GM19035 (cell line): ENCODE results near the gene DNAJC27.

Experiments
- ATAC-seq: cut with Tn5 transposase; IDR thresholded peaks from one replicate; pipeline ENCODE4 v1.9.1; 2021; ENCODE audit not compliant: unreplicated experiment

The DNAJC27 gene

DNA sequence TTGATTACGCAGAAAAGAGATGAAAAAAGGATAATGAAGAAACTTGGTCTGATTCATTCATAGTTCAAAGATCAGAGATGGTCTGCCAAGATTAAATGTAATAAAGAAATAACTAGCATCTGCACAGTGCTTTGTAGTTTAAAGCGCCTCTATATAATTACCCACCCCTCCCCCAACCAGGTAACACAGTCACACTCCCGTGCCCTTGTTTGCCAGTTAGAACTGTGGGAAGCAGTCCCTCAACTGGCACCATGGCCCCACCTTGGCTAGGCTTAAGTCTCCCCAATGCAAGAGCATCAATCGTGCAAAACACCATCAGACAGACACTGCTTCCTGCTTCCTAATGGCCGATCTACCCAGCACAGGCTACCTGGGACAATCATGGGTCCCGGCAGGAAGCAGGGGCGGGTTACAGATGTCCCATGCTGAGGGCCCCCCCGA lies 63.3 kb downstream of the DNAJC27 start:
- no peak for ATAC-seq

DNA sequence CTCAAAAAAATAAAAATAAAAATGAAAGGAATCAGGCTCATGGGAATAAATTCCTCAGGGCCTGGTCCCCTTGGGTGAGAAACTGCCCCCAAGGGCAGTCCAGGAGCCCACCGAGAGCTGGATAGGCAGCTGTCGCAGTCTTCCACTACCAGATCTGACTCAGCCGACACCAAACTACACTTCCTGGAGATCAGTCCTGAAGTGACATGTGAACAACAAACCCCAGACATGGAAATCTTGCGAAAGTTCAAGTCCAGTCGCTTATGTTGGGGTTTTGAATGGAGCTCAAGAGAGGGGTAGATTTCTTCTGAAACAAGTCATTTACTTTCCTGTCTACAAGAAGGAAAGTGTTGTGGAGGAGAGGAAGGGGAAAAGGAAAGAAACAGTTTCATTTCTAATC lies 64.6 kb downstream of the DNAJC27 start:
- no peak for ATAC-seq

DNA sequence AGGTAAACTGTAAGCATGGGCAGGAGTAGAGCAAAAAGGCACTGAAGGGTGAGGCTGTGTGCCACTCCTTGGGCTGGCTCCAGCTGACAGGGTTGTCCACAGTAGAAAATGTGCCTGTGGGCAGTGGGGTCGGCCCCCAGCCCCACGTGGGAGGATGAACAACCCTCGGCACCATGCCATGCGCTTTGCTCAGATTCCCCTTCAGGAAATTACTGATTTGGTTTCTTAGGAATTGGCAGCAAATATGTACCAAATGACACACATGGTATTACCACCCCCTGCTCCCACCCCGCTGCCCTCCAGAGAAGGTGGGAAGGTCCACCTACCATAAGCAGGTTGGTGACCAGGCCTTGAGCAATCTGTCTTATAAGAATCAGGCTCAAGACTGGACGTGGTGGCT lies 65.3 kb downstream of the DNAJC27 start:
- ATAC-seq = no peak

DNA sequence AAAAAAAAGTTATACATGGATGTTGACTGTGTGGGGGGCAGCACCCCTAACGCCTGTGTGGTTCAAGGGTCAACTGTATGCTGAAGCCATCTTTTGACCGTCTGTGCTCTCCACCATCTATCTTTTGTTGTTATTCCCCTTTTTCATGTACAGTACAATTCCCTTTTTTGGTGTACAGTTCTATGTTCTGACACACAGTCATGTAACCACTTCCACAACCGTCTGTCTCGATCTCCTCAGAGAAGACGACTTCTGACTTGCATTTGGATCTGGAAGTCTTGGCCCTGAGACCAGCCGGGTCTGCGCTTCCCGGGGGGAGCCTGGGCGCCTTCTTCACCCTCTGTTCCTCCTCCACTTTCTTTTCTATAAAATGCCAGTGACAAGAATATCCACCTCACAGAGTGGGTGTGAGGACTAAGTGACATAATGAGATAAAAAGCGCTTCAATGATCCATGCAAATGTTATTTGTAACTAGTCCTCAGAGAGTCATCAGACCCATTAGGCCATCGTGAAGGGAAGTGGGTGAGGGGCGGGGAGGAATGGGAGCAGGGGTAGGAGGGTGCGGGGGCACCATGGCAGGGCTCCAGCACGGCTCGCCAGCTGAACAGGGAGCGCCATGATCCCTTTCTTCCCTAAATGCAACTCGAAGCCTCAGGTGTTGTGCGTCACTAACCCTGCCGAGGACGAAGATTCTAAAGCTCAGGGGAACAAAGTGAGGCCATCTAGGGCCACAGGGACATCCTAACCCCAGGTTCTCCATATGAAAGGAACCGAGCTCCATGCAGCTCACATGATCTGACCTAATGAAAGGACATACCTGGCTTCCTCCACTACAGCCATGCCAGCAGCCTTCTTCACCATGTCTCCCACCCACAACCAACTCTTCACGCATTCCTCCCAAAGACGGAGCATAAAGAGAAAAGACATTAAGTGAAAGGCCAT lies 68.3 kb downstream of the DNAJC27 start:
- no peak for ATAC-seq

DNA sequence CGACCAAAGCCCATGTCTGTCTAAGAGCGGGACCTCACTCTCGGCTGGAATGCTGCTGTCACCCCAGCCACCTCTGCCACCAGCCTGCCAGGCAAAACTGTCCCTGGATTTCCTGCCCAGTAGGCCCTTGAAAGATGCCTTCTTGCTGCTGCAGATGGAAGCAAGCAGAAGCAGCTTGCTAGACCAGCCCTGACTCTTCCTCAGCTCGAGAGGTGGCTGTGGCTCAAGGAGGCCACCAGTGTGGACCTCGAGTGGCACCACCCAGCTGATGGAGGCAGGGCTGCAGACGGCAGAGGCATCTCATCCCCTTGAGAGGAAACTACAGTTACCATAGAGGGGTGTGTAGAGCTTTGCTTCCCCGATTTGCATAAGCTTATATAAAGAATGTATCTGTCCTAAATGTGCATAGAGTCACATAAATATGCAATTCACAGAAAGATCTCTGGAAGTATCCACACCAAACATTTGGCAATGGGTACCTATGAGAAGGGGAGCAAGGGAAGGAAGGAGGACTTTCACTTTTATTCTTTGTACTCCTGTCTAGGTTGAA lies 72.3 kb downstream of the DNAJC27 start:
- no peak for ATAC-seq

DNA sequence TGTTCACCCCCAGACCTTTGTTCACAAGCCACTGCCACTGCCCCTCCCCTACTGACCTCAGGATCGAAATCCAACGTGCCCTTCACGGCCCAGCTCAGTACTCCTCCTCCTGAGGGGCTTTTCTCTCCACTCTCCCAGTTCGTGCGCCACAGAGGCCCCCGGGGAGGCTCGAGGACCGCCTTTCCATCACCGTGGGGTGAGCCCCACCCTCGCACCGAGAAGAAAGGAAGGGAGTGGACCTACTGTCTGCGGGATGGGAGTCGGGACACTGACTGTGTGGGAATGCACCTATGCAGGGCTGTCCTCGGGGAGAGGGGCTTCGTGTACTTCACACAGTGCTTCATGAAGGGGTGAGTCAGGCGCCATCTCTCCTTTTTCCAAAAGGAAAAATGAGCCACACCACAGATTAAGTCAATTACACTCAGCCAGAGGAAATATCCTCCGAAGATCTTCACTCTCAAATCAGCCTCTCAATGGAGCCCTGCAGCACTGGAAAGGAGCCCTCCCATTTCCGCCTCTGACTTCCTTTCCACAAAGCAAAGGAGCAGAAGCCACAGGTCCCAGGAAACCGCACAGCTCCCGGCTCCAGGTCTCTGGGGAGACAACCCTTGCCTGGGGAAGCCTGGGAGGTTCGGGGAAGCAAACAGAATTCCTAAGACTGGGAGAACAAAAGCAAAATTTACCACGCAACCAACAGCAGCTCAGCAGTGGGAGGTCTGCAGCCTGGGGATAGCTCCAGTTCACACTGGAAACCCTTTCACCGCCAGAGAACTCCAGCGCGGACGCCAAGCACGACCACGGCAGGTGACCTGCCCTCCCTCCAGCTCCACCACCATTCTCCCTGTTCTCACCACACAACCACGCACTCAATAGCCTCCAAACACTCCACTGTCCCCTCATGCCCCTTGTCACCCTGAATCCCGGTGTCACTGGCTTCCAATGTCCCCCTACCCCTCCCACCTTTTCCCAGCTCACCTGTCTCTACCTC lies 73.3 kb downstream of the DNAJC27 start:
- no peak for ATAC-seq

DNA sequence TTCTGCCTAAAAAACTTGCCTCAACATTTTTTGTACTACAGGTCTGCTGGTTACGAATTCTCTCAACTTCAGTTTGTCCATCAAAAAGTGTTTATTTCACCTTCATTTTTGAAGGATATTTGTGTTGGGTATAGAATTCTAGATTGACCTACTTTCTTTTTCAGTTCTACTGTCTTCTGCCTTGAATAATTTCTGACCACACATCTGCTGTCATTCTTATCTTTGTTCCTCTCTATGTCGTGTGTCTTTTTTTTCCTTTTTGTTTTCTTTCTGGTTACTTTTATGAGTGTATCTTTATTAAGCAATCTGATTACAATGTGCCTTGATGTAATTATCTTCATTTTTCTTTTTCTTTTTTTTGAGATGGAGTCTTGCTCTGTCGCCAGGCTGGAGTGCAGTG lies 77.0 kb downstream of the DNAJC27 start:
- no peak for ATAC-seq

DNA sequence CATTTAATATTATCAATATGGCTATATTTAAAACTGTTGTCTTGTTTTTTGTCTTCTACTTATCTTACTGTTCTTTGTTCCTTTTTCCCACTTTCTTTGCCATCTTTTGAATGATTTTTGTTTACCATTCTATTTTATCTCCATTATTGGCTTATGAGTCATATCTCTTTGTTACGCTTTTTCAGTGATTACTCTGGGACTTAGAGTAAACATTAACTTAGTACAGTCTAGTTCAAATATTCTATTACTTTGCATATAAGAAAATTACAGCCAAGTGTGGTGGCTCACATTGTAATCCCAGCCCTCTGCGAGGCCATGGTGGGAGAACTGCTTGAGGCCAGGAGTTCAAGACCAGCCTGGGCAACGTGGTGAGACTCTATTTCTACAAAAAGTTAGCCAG lies 77.8 kb downstream of the DNAJC27 start:
- no peak for ATAC-seq
